Measurements from ENCODE around the gene IFIT3.
"Not testable (repeated sequence)": the region's sequence is repeated elsewhere in the genome, so short reads cannot be mapped to it uniquely, and the experiment has no call there.

IFIT3 gene

DNA sequence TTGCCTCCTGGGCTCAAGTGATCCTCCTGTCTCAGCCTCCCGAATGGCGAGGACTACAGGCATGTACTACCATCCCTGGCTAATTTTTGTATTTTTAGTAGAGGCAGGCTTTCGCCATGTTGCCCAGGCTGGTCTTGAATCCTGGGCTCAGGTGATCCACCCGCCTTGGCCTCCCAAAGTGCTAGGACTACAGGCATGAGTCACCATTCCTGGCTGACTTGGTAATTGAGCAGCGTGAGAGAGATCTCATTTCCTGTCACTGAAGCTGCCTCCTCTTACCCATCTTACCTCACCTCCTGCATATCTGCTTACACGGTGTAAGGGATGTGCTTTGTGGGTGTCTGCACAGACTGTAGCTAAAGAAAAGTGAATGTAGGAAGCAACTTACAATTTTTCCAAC lies 9.7 kb downstream of the IFIT3 start:
- no peak for DNase-seq

DNA sequence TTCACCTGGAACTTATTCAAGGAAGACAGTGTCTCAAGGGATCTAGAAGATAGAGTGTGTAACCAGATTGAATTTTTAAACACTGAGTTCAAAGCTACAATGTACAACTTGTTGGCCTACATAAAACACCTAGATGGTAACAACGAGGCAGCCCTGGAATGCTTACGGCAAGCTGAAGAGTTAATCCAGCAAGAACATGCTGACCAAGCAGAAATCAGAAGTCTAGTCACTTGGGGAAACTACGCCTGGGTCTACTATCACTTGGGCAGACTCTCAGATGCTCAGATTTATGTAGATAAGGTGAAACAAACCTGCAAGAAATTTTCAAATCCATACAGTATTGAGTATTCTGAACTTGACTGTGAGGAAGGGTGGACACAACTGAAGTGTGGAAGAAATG lies 10.9 kb downstream of the IFIT3 start:
- no peak for DNase-seq

DNA sequence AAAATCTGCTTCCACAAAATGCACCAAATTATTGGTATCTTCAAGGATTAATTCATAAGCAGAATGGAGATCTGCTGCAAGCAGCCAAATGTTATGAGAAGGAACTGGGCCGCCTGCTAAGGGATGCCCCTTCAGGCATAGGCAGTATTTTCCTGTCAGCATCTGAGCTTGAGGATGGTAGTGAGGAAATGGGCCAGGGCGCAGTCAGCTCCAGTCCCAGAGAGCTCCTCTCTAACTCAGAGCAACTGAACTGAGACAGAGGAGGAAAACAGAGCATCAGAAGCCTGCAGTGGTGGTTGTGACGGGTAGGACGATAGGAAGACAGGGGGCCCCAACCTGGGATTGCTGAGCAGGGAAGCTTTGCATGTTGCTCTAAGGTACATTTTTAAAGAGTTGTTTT lies 12.1 kb downstream of the IFIT3 start:
- no peak for DNase-seq

DNA sequence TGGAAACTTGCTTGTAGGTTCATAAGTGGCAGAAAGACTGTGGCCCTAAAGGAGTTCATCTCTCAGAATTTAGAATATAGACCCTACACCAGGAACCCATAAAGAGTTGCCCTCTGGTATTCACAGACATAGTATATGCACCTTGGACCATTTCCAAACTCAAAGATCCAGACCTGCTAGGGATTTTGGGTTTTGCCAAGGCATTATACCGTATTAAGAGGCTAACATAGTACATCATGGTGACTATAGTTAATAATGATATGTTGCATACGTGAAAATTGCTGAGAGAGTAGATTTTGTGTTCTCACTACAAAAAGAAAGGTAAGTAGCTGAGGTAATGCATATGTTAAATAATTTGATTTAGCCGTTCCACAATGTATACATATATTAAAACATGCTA lies 13.9 kb downstream of the IFIT3 start:
- DNase-seq: no peak

DNA sequence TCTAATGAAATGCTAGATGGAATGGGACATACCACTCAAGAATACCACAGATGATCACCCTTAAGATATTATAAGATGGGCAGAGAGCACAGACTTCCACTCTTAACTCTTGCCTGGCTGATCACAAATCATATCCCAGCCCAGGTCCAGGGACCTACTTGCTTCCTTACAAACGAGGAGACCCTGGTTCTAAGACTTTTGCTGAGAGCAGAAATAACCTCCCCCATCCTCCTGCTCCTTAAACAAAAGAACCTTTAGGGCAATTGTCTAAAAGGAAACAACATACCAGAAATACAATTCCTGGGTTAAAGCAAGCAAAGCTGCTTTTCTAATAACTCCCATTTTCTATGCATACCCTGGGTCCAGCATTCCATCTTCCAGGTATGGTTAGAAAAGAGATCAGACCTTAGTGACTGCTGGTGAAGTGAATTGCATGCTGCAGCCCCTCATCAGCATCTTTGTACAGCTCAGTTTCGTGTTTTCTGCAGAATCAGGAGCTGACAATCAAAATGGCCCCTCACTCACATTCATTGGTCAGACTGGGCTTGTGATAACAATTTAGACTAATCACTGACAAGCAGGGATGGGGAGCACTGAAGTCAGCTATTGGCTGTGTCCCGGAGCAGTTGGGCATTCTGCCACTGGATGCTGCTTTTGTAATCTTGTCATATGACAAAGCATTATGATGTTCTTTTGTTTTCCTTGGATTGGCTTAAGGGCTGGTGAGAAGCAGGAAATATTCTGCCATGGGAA lies 14.6 kb downstream of the IFIT3 start:
- DNase-seq: no peak

DNA sequence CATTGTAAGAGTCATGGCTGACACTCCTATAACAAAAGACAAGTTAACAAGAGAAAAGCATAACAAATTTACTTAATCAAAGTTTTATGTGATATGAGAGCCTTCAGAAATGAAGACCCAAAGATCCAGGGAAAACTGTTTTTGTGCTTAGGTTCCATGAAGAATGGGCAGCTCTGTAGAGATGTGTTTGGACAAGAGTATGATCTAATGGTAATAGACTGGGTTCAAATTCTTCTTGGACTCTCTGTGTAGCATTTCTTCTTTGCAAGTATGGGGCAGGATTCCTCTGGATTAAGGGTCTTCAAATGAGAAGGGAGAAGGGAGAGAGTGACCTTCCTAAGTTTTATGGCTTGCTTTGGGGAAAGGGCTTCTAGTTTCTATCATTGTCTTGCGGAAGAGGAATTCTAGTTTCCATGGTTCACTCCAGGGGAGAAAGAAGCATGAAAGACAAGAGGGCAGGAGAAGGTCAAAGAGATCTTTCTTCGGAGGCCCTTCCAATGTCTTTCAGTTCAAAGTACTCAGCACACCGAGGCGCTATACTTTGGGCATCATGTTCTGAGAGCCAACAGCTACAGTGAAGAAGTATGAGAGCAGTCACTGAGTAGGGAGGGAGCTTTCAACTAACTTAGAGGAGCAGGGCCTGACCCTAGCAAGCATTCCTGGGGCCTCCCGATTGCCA lies 15.4 kb downstream of the IFIT3 start:
- DNase-seq: no peak

DNA sequence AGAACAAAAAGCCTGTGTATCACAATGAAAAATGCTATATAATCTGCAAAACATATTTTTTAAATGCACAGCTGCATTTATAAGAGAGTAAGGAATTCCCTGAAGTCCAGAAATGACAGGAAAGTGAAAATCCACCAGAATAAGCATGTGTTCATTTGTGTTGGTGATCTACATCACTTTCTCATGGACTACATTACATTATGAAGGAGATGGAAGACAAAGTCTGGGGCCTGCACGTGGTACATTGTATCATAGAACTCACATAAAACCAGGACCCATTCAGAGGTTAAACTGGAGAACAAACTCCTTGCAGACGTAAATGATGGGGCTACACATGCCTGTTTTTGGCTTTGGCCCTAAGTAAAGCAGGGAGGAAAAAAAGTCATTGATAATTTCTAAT lies 16.4 kb downstream of the IFIT3 start:
- no peak for DNase-seq

DNA sequence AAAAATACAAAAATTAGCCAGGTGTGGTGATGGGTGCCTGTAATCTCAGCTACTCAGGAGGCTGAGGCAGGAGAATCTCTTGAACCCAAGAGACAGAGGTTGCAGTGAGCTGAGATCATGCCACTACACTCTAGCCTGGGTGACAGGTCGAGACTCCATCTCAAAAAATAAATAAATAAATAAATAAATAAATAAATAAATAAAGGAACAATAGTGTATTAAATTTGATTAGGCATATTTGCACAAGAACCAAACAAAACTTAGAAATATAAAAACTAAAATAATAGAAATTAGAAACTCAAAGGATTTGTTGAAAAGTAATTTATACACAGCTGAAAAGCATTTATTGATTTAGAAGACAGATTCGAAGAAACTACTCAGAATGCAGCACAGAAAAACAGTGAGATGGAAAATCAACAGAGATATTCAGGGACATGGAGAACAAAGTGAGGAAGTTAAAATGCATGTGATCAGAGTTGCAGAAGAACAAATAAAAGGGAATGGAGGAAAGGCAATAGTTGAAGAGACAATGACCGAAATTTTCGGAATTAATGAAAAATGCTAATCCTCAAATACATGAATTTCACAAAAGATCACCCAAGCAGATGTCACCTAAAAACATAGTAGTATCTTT lies 17.7 kb downstream of the IFIT3 start:
- DNase-seq: no peak

DNA sequence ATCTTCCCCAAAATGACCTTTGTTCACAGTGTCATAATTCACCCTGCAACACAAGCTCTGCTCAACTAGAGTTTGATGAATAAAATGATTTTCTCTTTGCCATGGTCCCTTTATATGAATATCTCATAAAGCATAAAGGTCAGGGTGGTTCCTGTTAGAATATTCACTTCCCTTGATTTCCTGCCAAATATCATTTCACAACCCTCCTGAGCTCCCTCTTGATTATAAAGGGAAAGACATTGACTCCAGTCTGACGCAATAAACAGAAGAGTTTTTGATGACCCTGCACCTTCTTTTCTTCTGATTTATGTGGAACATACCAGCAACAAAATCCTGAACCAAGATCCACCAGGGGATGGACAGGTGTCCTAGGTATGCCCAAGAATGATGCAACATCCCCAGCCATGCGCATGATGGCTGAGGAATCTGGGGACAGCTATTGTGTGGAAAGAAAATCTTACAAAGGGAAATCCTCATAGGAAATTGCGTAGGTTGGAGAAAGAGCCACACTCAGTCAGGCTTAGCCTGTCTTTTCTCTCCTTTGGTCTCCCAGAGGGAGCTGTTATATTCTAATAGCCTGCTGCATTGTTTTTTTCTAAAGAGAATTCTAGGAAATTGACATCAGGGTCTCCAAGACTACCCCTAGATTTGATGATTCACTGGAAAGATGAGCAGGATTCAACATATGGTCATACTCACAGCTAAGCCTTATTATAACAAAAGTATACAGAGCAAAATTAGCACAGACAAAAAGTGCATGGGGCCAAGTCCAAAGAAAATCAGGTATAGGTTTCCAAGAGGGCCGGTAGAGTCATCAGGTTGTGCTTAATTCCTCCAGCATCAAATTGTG lies 18.8 kb downstream of the IFIT3 start:
- no peak for DNase-seq

DNA sequence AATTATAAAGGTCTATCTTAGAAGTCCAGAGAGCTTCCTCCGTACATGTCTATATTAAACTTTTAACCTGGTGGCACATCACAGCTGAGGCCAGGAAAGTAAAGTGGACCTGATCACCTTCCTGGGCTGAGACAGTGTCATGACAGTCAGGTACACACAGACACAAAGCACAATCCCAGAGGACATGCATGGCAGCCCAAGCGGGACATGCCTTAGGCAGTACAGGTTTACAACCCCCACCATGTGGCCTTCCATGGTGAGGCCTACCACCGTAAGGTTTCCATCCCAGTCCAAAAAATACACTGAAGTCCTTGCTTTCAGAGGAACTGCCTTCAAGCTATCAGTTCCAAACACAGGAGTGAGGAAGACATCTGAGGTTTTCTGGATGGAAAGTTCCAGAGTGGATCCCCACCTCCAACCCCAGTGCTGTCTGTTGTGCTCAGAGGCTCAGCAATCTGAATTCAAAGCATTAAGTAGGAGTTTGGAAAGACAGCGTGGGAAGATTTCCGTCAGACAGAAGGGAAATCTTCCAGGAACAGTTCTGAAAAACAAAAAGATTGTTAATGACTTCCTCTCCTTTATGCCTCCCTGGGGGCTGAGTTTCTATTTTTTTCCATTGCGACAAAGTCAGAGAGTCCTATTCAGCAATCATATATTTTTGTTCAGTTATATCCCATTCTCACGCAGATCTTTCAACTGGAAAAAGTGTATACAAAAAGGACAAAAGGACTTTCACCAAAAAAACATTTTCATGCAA lies 20.1 kb downstream of the IFIT3 start:
- no peak for DNase-seq

DNA sequence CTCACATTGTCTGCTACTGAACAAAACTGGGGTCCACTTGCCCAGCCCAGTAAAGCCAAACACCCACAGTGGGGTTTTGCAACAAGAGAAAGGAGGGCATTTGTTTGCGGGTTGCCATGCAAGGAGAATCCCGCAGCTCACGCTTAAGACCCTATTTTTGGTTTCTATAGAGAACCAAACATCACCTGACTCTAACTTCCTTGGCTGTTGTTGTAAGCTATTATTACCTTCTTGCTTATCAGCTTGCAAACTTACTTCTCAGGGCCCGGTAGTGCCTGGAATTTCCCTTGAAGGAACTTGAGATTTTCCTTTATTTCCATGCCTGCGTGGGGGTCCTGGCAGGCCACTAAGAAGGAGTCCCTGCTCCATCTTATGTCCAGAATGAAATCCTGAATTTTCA lies 20.7 kb downstream of the IFIT3 start:
- no peak for DNase-seq

DNA sequence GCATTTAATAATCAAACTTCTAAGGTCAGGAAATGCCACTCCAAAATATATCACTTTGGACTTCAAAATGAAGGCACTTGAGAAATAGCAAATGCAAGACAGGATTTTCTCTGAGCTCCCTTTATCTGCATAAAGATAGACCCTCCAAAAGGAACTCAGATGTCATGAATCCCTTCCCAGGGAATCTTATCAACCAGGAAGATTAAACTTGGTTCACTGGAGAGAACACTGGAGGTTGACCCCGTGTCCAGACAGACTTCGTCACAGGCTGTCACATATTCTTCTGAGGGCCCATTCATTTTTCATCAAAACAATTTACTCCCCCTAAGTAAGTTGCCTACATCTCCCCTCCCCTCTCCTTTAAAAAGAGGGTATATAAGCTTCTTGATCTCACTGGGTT lies 21.2 kb downstream of the IFIT3 start:
- no peak for DNase-seq

DNA sequence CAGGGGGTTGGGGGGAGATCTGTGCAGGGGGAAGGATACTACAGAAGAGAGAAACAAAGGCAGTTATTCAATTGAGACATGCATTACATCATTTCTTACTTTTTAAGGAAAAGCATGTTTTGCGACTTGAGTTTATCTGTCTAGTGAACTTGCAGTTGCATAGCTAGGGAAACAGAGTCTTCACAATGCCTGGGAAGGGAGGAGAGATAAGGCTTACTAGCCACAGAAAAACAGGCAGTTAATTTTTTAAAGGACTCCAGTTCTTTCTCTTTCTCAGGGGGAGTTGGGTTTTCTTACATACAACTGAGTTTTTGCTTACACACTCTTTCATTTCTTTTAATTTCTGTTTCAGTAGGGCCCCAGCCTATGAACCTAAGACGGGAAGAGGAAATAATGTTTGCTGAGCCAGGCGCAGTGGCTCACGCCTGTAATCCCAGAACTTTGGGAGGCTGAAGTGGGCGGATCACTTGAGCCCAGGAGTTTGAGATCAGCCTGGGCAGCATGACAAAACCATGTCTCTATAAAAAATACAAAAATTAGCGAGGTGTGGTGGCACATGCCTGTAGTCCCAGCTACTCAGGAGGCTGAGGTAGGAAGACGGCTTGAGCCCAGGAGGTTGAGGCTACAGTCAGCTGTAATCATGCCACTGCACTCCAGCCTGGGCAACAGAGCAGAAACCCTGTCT lies 23.0 kb downstream of the IFIT3 start:
- DNase-seq: not testable (repeated sequence)

DNA sequence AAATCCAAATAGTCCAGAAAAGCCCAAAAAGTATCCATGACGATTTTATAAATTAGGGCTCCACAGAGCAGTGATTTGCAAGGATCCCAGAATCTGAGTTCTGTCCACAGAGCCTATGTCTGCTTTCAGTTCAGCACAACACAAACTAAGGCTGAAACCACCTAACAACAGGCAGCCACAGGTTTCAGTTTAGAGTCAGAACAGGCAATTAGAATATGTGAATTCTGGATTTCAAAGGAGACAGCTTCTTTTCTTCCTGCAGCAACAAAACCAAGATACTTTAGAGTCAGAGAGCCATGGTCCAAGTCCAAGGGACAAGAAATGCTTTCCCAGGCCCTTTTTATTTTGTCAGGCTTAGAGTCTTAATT lies 23.6 kb downstream of the IFIT3 start:
- DNase-seq: no peak

DNA sequence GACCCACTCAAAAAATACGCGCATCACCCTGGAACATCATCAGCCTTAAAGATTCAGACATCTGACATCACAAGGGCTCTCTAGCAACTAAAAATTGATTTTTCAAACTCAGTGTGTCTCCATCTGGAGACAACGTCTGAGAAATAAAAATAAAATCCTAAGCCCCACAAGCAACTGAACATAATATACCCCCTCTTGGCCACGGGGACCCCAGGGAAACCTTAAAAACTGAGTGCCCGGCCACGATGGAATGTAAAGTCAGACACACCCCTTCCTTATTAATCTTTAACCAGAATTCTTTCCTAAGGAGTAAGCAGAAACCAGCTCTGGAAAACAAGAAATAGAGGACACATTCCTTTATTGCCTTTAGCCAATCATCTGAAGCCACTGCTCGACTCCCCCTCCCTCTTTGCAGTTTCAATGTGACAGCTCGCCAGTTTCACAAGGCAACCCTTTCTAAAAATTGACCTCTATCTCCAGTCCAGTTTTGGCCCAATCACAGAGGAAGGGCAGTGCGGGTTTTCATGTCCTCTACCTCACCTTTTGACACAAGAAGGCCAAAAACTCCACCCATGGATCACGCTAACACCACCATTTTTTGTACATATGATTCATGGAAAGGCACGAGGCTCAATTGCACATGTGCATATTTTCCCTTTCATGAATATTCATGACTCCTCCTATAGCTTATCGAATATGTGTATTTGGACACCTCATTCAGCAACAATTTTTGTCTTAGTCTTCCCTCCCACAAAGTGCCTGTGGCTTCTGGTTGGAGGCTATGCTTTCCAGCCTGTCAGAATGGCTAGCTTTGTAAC lies 24.2 kb downstream of the IFIT3 start:
- no peak for DNase-seq

DNA sequence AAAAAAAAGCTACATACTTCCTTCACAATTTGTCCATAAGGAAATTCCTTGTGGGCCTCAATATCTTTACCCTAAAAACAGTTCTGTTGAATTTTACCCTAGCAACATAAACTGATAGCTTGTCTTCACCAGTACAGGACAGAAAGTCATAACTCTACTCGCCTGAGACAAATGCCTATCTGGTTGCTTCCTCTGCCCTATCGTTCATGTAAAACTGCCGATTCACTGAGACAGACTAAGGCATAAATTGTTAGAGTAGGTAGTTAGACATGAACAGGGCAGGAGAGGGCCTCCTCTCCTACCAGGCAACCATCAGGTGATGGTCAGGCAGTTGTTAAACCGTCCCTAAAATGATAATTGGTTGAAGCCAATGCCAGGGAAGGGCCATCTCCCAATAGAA lies 25.0 kb downstream of the IFIT3 start:
- DNase-seq: no peak

DNA sequence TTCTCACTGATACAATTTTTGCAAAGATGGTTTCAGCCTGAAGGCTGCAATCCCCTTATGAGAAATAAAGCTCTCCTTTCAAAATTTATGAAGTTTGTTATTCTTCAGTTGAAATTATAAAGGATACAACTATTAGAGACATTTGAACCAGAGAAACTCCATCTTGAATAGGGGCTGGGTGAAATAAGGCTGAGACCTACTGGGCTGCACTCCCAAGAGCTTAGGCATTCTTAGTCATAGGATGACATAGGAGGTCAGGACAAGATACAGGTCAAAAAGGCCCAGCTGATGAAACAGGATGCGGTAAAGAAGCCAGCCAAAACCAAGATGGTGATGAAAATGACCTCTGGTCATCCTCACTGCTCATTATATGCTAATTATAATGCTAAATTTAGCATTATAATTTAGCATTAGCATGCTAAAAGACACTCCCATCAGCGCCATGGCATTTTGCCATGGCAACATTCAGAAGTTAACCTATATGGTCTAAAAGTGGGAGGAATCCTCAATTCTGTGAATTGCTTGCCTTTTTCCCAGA lies 27.7 kb downstream of the IFIT3 start:
- DNase-seq: no peak

DNA sequence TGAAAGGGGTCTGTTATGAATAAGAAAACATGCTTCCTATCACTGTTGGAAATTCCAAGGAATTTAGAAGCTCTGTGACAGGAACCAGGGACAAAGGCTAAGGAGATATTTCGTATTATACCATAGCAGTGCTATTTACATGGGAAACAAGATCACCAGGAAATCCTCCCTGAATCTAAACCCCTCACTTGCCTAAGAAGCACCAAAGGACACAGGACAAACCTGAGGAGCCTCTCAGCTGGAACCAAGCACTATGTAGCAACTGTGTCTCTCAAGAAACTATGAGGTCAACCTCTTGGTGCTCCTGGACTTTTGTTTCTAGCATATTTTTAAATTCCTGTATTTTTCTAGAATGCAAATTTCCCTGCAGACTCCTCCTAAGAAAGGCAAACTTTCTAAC lies 29.3 kb downstream of the IFIT3 start:
- no peak for DNase-seq

DNA sequence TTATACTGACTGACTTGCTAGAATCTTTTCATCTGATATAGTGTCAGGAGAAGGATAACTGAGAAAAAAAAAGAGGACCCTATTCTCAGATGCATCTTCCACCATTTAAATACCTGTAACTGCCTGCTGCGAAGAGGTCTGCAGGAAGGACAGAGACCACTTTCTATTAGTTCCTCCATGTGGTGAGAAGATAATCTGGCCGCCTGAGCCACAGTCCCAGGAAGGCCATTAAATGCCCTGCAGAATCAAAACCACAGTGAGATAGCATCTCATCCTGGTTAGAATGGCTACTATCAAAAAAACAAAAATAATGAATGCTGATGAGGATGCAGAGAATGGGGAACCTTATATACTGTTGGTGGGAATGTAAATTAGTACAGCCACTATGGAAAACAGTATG lies 30.2 kb downstream of the IFIT3 start:
- no peak for DNase-seq

DNA sequence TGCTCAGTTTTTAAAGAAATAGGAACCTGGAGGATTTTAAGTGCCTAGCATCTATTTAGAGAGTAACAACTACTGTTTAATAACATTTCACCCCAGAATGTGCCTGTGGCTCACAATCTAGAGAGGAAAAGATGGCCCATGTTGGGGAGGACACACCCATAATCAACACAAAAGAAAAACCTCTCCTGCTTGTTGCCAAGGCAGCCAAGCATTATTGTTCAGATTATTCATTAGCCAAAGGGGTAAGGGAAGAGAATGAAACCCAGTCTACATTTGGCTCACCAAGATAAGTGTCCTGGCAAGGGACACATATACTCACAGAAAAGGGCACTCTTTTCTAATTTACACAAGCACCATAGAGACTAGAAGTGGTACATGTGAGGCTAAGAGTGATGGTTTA lies 32.4 kb downstream of the IFIT3 start:
- DNase-seq: no peak

DNA sequence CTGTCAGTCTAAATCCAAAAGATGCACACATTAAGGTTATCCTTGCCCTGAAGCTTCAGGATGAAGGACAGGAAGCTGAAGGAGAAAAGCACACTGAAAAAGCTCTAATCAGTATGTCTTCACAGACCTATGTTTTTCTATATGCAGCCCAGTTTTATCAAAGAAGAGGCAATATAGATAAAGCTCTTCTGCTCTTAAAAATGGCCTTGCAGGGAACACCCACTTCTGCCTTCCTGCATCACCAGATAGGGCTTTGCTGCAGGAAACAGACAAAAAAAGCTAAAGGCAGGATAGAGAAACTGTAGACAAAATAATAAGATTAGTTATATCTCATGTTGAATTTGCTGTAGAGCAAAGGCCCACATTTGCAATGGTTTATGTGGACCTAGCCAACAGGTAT lies 35.1 kb downstream of the IFIT3 start:
- DNase-seq: no peak

All from DMS 273 treated with DMSO at 0.1 percent for 48 hours (cell line).